Karpas-422 (cell line): Measurements from ENCODE around the gene CNGA1. TPM values are rescaled to one million over a fixed set of nuclear protein-coding genes. Genes with fewer than 3 reads are reported as not detected.

ENCODE experiments used
- DNase-seq: peaks from one replicate; pipeline ENCODE4 v3.0.0-alpha.2; 2015
- H2AFZ ChIP-seq: fragments of 200-600 bp; sonication (generic); 2 replicates; pipeline ENCODE4 v1.6.1; 2014; ENCODE audit warnings: antibody characterized with exemption, low read length, mixed read lengths
- H3K27ac ChIP-seq: fragments of 200-600 bp; sonication (generic); 2 replicates; pipeline ENCODE4 v1.5.1; 2014; ENCODE audit warnings: mild to moderate bottlenecking, low read length, moderate library complexity
- H3K27me3 ChIP-seq: fragments of 200-600 bp; sonication (generic); 2 replicates; pipeline ENCODE4 v1.6.1; 2014; ENCODE audit warnings: low read length, mixed read lengths
- H3K36me3 ChIP-seq: fragments of 200-600 bp; sonication (generic); 2 replicates; pipeline ENCODE4 v1.6.1; 2014; ENCODE audit warnings: low read length, mixed read lengths; ENCODE audit not compliant: insufficient read depth
- H3K4me1 ChIP-seq: fragments of 200-600 bp; sonication (generic); 2 replicates; pipeline ENCODE4 v1.6.1; 2014; ENCODE audit warnings: mild to moderate bottlenecking, low read length, mixed read lengths
- H3K4me2 ChIP-seq: fragments of 200-600 bp; sonication (generic); 2 replicates; pipeline ENCODE4 v1.6.1; 2014; ENCODE audit warnings: low read length, low read depth, mild to moderate bottlenecking; ENCODE audit not compliant: poor library complexity, severe bottlenecking
- H3K4me3 ChIP-seq: fragments of 200-600 bp; sonication (generic); 2 replicates; pipeline ENCODE4 v1.5.1; 2014; ENCODE audit warnings: mild to moderate bottlenecking, antibody characterized with exemption, low read length, mixed read lengths
- H3K79me2 ChIP-seq: fragments of 200-600 bp; sonication (generic); 2 replicates; pipeline ENCODE4 v1.6.1; 2014; ENCODE audit warnings: mild to moderate bottlenecking, low read length, mixed read lengths
- H3K9ac ChIP-seq: fragments of 200-600 bp; sonication (generic); 2 replicates; pipeline ENCODE4 v1.6.0; 2014; ENCODE audit warnings: low read length
- H3K9me2 ChIP-seq: fragments of 200-600 bp; sonication (generic), shearing (Covaris generic); replicated peaks from 2 replicates; pipeline ENCODE4 v1.6.0; 2014; ENCODE audit warnings: mild to moderate bottlenecking, low read length, moderate library complexity; ENCODE audit not compliant: insufficient read depth
- H3K9me3 ChIP-seq: fragments of 300-700, 200-600 bp; sonication (generic); 2 replicates; pipeline ENCODE4 v1.6.1; 2014; ENCODE audit warnings: low read length, mixed read lengths
- H4K20me1 ChIP-seq: fragments of 200-600 bp; sonication (generic); 2 replicates; pipeline ENCODE4 v1.6.1; 2014; ENCODE audit warnings: mild to moderate bottlenecking, antibody characterized with exemption, low read length, low read depth; ENCODE audit not compliant: insufficient read depth
- total RNA-seq: library from RNA; depleted of rRNA; stranded (reverse); fragments of >200 nt; shearing (Covaris generic); gene quantifications from 2 replicates; pipeline ENCODE4 v1.2.3, GENCODE V29; 2014; ENCODE audit warnings: low replicate concordance; rRNA removed

CNGA1 gene
- total RNA-seq, 1 experiment from 2014 or later = not detected

DNA sequence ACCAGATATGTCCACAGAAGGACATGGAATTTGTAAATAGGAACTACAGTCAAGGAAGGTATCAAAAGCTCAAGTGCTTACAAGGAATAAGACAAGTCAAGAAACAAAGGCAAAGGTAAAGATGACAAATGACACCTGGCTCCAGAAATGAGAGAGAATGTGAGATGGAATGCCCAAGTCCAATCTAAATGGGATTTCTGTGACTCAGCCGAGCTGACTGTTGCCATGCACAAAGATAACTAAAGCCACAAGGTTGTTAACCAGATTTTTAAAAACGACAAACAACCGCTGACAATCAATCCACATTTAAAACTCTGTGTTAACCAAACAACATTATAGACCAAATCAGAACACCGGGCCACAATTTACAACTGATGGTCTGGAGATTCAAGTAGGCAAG is 103.2 kb downstream of the CNGA1 start:
- Histone ChIP-seq H4K20me1 (no peaks in the 10 kb centered on the region), H3K4me2 (peak overlapping the region; percentile 96), H3K27ac (peak overlapping the region; percentile 71), H3K36me3 (peaks cover 22% of the 10 kb centered on the region), H3K9me3 (no peaks in the 10 kb centered on the region), H3K27me3 (no peaks in the 10 kb centered on the region), H3K79me2 (peaks cover 55% of the 10 kb centered on the region), H3K9me2 (no peaks in the 10 kb centered on the region), H3K9ac (peak overlapping the region; percentile 82), H2AFZ (0 out of 2 replicates have a peak overlapping the region, but pooled peaks have one; percentile 65), H3K4me3 (peak overlapping the region; percentile 77), H3K4me1 (peaks cover 52% of the 10 kb centered on the region)
- DNase-seq = peak; percentile 46

- H3K9ac ChIP-seq = 0 out of 2 replicates have a peak overlapping the region, but pooled peaks have one; percentile 6
- peak overlapping the region; percentile 51 for H3K4me2 ChIP-seq
- peaks cover 61% of the 10 kb centered on the region for H3K4me1 ChIP-seq
- no peaks in the 10 kb centered on the region for H3K9me3 ChIP-seq
- no peaks in the 10 kb centered on the region for H3K27me3 ChIP-seq
- H3K79me2 ChIP-seq = peaks cover 88% of the 10 kb centered on the region
- H3K36me3 ChIP-seq = peaks cover 68% of the 10 kb centered on the region
- no peak for DNase-seq
- H3K27ac ChIP-seq = peak overlapping the region; percentile 74
- H4K20me1 ChIP-seq = no peaks in the 10 kb centered on the region
- H3K9me2 ChIP-seq = no peaks in the 10 kb centered on the region
- no peak overlapping the region for H3K4me3 ChIP-seq
- no peak overlapping the region for H2AFZ ChIP-seq
These were observed 109.3 kb downstream of the CNGA1 start for GRCh38 chr4:47907089-47907646.

- no peak for DNase-seq
- Histone ChIP-seq H3K27me3 (no peaks in the 10 kb centered on the region), H2AFZ (no peak overlapping the region), H3K4me2 (no peak overlapping the region), H3K9me2 (no peaks in the 10 kb centered on the region), H3K9me3 (no peaks in the 10 kb centered on the region), H3K27ac (no peak overlapping the region), H3K4me1 (no peaks in the 10 kb centered on the region; the same call in 1 of the 2 replicates), H3K4me3 (no peak overlapping the region), H3K9ac (no peak overlapping the region), H3K36me3 (peaks cover 78% of the 10 kb centered on the region), H4K20me1 (no peaks in the 10 kb centered on the region), H3K79me2 (peaks cover 63% of the 10 kb centered on the region)
These were observed 116.8 kb downstream of the CNGA1 start for GRCh38 chr4:47899639-47900038.

- H4K20me1 ChIP-seq = no peaks in the 10 kb centered on the region
- H3K79me2 ChIP-seq = peaks cover 60% of the 10 kb centered on the region
- H3K9me2 ChIP-seq = no peaks in the 10 kb centered on the region
- H3K9ac ChIP-seq = no peak overlapping the region
- DNase-seq = no peak
- peaks cover 89% of the 10 kb centered on the region for H3K36me3 ChIP-seq
- H3K27me3 ChIP-seq = no peaks in the 10 kb centered on the region
- H3K27ac ChIP-seq = no peak overlapping the region
- H3K4me1 ChIP-seq = no peaks in the 10 kb centered on the region
- no peaks in the 10 kb centered on the region for H3K9me3 ChIP-seq
- H2AFZ ChIP-seq = no peak overlapping the region
- no peak overlapping the region for H3K4me3 ChIP-seq
- H3K4me2 ChIP-seq = no peak overlapping the region
These were observed 124.6 kb downstream of the CNGA1 start for GRCh38 chr4:47891928-47892327.

Other genes with a start within 250 kb of the CNGA1 start
- gene CORIN, start 178.6 kb downstream of the CNGA1 start, total RNA-seq = 1.9 and 2.8 TPM in 2 replicates
- 30.7 and 41.1 TPM in 2 replicates for gene NFXL1, start 102.1 kb downstream of the CNGA1 start, total RNA-seq
- gene NIPAL1, start 91 bp upstream of the CNGA1 start, total RNA-seq = 0.89 and 3.0 TPM in 2 replicates
- not detected in 2 replicates for gene TXK, start 117.6 kb upstream of the CNGA1 start, total RNA-seq